ENCODE measurements around the gene ZP2.

Gene ZP2

GRCh38 chr16:21224800-21225199 is 13.4 kb upstream of the ZP2 start:
- Histone ChIP-seq H3K4me1 (ENCODE audit: control insufficient read depth, insufficient read depth, low read length) (no peaks in the 10 kb centered on the region), H3K4me3 (ENCODE audit: low read depth, low read length) (no peak overlapping the region), H3K27ac (ENCODE audit: extremely low read depth, low read depth, low read length) (no peak overlapping the region), H3K36me3 (ENCODE audit: control insufficient read depth in 2 of 2, insufficient read depth in 1 of 2, low read length in 2 of 2) (no peaks in the 10 kb centered on the region), H3K9me3 (ENCODE audit: control insufficient read depth, insufficient read depth, low read depth, low read length) (no peaks in the 10 kb centered on the region)
- ChIA-PET POLR2A (no interaction called here), CTCF (no interaction called here)
- TF ChIP-seq, protein P1, sequence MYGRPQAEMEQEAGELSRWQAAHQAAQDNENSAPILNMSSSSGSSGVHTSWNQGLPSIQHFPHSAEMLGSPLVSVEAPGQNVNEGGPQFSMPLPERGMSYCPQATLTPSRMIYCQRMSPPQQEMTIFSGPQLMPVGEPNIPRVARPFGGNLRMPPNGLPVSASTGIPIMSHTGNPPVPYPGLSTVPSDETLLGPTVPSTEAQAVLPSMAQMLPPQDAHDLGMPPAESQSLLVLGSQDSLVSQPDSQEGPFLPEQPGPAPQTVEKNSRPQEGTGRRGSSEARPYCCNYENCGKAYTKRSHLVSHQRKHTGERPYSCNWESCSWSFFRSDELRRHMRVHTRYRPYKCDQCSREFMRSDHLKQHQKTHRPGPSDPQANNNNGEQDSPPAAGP (tag by site-specific recombination; IDR thresholded peaks at IDR 0.05), result no peak
- TF ChIP-seq ZNF596 (tag by site-specific recombination; IDR thresholded peaks at IDR 0.05), result no peak
- no peak for TF ChIP-seq ZNF571 (tag by site-specific recombination; IDR thresholded peaks at IDR 0.05)
- TF ChIP-seq HOXC10 (CRISPR knock-in tag; IDR thresholded peaks at IDR 0.05), result no peak
- TF ChIP-seq ZNF624 (tag by site-specific recombination; IDR thresholded peaks at IDR 0.05), result no peak
- TF ChIP-seq ZNF140 (tag by site-specific recombination; IDR thresholded peaks at IDR 0.05), result no peak
- no peak for TF ChIP-seq MEIS1 (CRISPR knock-in tag; IDR thresholded peaks at IDR 0.05; ENCODE audit: borderline replicate concordance)
- TF ChIP-seq ZNF664 (tag by site-specific recombination; IDR thresholded peaks at IDR 0.05), result no peak
- no peak for TF ChIP-seq ZNF112 (tag by site-specific recombination; IDR thresholded peaks at IDR 0.05)
- no peak for TF ChIP-seq REST (tag by site-specific recombination; IDR thresholded peaks at IDR 0.05)
- no peak for TF ChIP-seq ZNF146 (tag by site-specific recombination; IDR thresholded peaks at IDR 0.05)
- no peak for TF ChIP-seq ZNF558 (tag by site-specific recombination; IDR thresholded peaks at IDR 0.05)
- TF ChIP-seq ZNF701 (tag by site-specific recombination; IDR thresholded peaks at IDR 0.05), result no peak
- TF ChIP-seq ZNF561 (tag by site-specific recombination; IDR thresholded peaks at IDR 0.05; ENCODE audit: borderline replicate concordance), result no peak
- TF ChIP-seq, protein P2, sequence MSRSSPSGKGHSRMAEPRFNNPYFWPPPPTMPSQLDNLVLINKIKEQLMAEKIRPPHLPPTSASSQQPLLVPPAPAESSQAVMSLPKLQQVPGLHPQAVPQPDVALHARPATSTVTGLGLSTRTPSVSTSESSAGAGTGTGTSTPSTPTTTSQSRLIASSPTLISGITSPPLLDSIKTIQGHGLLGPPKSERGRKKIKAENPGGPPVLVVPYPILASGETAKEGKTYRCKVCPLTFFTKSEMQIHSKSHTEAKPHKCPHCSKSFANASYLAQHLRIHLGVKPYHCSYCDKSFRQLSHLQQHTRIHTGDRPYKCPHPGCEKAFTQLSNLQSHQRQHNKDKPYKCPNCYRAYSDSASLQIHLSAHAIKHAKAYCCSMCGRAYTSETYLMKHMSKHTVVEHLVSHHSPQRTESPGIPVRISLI (tag by site-specific recombination; IDR thresholded peaks at IDR 0.05), result no peak
- TF ChIP-seq PRDM1 (tag by site-specific recombination; IDR thresholded peaks at IDR 0.05), result no peak

- ChIA-PET CTCF (interaction anchor here (1.7 kb wide), 1 partner anchor 12 kb away, joined by 4 read pairs; no protein-coding TSS in a partner anchor), POLR2A (no interaction called here)
- no peaks in the 10 kb centered on the region for H3K36me3 ChIP-seq (ENCODE audit: control insufficient read depth in 2 of 2, insufficient read depth in 1 of 2, low read length in 2 of 2)
- no peaks in the 10 kb centered on the region for H3K4me1 ChIP-seq (ENCODE audit: control insufficient read depth, insufficient read depth, low read length)
- no peak overlapping the region for H3K4me3 ChIP-seq (ENCODE audit: low read depth, low read length)
- no peak overlapping the region for H3K27ac ChIP-seq (ENCODE audit: extremely low read depth, low read depth, low read length)
- no peaks in the 10 kb centered on the region for H3K9me3 ChIP-seq (ENCODE audit: control insufficient read depth, insufficient read depth, low read depth, low read length)
- TF ChIP-seq ELK4 (IDR thresholded peaks at IDR 0.05; ENCODE audit: borderline replicate concordance, low read depth, low read length) (no peak), ZNF624 (tag by site-specific recombination; IDR thresholded peaks at IDR 0.05) (no peak)
- TF ChIP-seq, protein P3, sequence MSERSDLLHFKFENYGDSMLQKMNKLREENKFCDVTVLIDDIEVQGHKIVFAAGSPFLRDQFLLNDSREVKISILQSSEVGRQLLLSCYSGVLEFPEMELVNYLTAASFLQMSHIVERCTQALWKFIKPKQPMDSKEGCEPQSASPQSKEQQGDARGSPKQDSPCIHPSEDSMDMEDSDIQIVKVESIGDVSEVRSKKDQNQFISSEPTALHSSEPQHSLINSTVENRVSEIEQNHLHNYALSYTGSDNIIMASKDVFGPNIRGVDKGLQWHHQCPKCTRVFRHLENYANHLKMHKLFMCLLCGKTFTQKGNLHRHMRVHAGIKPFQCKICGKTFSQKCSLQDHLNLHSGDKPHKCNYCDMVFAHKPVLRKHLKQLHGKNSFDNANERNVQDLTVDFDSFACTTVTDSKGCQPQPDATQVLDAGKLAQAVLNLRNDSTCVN (tag by site-specific recombination; optimal IDR thresholded peaks at IDR 0.05), result no peak
Measured at GRCh38 chr16:21223787-21224186, 12.4 kb upstream of the ZP2 start.

Data from HEK293 (cell line).